Endothelial cell of umbilical vein (primary cell): ENCODE results near the gene TCF7L2.

Experiments used
- POLR2A ChIP-seq: IDR thresholded peaks from 2 replicates; pipeline ENCODE4 v1.6.1; 2012; ENCODE audit warnings: low read depth, mild to moderate bottlenecking, control low read depth, low read length
- TF ChIP-seq, protein P1 (sequence below), 2 donors: IDR thresholded peaks; 1 replicate in 1 of 2; 2 replicates in 1 of 2; pipeline ENCODE4 v1.5.1; 2011; ENCODE audit warnings: low read length in 2 of 2, mild to moderate bottlenecking in 2 of 2, moderate library complexity in 2 of 2, control low read depth in 1 of 2, inconsistent platforms in 1 of 2, low read depth in 1 of 2; ENCODE audit not compliant: insufficient read depth in 1 of 2; ENCODE audit errors: extremely low read depth in 1 of 2

- TF ChIP-seq, protein P1, sequence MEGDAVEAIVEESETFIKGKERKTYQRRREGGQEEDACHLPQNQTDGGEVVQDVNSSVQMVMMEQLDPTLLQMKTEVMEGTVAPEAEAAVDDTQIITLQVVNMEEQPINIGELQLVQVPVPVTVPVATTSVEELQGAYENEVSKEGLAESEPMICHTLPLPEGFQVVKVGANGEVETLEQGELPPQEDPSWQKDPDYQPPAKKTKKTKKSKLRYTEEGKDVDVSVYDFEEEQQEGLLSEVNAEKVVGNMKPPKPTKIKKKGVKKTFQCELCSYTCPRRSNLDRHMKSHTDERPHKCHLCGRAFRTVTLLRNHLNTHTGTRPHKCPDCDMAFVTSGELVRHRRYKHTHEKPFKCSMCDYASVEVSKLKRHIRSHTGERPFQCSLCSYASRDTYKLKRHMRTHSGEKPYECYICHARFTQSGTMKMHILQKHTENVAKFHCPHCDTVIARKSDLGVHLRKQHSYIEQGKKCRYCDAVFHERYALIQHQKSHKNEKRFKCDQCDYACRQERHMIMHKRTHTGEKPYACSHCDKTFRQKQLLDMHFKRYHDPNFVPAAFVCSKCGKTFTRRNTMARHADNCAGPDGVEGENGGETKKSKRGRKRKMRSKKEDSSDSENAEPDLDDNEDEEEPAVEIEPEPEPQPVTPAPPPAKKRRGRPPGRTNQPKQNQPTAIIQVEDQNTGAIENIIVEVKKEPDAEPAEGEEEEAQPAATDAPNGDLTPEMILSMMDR (IDR thresholded peaks at IDR 0.05; ENCODE audit: extremely low read depth in 1 of 2, insufficient read depth in 1 of 2, low read depth in 1 of 2, low read length in 2 of 2), result no peak
- no peak for TF ChIP-seq POLR2A
Measured at GRCh38 chr10:113095419-113096127, 145.5 kb downstream of the TCF7L2 start.
